Measurements from ENCODE around the gene SLC35A4. TPM values are rescaled to one million over a fixed set of nuclear protein-coding genes. Genes with fewer than 3 reads are reported as not detected.

SLC35A4 gene, protein sequence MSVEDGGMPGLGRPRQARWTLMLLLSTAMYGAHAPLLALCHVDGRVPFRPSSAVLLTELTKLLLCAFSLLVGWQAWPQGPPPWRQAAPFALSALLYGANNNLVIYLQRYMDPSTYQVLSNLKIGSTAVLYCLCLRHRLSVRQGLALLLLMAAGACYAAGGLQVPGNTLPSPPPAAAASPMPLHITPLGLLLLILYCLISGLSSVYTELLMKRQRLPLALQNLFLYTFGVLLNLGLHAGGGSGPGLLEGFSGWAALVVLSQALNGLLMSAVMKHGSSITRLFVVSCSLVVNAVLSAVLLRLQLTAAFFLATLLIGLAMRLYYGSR
- 3.7 TPM for total RNA-seq

DNA sequence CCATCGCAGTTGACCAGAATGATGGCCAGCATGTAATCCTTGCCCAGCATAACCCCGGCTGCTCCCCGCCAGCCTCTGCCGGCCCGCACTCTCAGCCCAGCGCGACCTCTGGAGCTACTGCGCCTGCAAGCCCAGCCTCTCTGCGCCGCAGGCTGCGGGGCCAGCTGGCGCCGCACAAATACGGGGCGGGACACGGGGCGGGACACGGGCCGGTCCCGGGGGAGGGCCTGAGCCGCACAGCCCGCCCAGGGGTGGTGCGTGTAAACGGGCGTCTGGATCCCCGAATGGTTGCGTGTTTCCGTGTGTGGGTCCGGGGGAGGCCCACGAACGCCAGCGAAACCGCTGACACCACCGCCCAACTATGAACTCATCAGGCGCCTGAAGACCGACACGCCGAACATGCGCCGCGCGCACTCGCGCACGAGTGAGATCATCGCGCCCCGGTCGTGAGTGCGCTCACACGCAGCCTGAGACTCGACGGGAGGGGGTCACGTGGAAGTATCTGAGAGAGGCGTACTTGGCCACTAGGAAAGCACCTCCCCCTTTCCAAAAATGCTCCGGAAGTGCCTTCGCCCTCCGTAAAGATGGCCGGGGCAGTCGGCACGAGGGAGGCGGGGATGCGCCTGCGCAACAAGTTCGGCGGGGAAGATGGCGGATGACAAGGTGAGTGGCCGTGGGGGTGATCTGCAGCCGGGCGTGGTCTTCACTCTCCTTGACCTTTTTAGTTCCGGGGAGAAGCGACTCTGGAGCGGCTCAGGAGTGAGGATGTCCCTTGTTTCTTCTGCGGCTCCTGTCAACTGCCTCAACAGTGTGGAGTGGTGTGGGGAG lies at the start of gene SLC35A4, which contains the start of gene APBB3:
Gene SLC35A4, plus strand, starts transcription at position 633 of the 828 bp plus-strand sequence. CDS start 2,342 bp downstream, outside the sequence.
Gene APBB3, minus strand, starts transcription at position 403 of the 828 bp plus-strand sequence. Its CDS starts 353 bp downstream, at position 50.
- peak; percentile 98 for DNase-seq

DNA sequence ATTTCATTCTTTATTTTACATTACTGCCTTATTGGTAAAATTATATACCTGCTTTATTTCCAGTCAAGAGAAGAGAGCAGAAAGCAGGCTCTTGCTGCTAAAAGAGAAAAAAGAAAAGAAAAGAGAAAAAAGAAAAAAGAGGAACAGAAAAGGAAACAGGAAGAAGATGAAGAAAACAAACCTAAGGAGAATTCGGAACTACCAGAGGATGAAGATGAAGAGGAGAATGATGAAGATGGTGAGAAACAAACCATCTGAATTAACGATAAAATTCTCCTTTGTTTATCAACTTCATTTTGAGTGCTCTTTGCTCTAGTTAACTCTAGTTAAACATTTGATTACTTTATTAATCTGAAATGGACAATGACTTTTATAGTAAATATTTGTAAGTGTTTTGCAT lies 40.6 kb upstream of the SLC35A4 start:
- DNase-seq, result no peak

DNA sequence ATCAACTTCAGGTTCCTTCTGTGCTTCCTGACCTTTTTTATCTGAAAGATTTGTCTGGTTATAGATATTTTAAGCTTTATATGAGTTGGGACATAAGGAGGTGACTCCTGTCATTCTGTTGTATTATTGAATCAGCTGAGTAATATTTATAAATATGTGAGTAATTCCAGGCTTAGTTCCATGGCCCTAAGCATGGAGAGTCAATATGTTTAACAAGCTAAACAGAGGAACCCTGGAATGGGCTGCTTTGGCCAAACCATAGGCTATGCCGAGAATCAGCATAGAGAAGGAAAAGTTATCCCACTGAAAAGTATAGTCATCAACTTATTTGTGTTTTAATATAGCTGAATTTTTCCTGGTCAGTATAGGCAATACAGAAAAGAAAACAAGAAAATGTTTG lies 24.4 kb upstream of the SLC35A4 start:
- DNase-seq, result no peak

DNA sequence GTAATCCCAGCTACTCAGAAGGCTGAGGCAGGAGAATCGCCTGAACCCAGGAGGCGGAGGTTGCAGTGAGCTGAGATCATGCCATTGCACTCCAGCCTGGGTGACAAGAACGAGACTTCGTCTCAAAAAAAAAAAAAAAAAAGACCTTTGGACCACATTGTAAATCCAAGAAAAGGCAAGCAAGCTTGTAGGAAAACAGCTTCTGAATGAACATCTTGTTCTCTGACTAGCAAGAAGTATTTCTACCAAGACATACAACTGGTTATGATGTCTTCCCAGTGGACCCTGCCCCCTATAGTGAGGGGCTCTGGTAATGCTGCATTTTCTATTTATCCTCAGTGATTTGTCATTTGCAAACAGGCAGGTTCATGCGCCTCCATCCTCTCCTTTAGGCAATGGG lies 21.7 kb upstream of the SLC35A4 start:
- DNase-seq, result no peak

DNA sequence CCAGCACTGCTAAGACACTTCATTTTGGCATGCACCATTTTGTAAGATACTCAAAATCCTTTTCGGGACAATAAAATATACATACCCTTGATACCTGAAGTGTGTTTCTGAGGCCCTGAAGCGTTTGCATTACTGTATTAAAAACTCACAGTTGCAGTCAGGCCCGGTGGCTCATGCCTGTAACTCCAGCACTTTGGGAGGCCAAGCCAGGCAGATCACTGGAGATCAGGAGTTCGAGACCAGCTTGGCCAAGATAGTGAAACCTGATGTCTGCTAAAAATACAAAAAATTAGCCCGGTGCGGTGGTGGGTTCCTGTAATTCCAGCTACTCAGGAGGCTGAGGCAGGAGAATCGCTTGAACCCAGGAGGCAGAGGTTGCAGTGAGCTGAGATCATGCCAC lies 19.6 kb upstream of the SLC35A4 start:
- no peak for DNase-seq

DNA sequence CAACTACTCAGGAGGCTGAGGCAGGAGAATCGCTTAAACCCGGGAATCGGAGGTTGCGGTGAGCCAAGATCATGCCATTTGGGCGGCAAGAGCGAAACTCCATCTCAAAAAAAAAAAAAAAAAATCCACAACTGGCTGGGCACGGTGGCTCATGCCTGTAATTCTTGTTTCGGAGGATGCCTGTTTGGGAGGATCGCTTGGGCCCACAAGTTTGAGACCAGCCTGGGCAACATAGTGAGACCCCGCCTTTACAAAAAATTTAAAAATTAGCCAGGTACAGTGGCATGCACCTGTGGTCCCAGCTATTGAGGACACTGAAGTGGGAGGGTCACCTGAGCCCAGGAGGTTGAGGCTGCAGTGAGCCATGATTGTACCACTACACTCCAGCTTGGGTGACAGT lies 19.0 kb upstream of the SLC35A4 start:
- DNase-seq, result no peak

DNA sequence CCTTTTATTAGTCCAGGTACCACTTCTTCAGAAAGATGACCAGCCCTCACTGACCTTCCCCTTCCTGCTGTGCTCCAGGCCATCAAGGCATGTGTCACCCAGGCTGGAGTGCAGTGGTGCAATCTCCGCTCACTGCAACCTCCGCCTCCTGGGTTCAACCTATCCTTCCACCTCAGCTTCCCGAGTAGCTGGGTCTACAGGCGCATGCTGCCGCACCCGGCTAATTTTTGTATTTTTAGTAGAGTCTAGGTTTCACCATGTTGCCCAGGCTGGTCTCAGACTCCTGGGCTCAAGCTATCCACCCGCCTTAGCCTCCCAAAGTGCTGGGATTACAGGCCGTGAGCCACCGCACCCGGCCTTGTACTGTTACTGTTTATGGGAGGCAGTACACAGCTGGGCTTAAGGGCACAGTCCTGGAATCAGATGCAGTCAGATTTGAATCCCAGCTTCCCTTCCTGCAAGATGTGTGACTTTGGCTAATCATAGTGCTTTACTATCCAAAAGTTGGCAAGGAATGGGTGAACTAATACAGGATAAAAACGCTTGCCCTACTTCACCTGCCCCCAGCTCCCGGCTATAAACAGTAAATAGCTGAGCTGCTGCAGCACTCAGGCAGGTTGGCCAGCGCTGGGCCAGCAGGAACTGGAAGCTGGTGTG lies 17.6 kb upstream of the SLC35A4 start:
- DNase-seq, result no peak

DNA sequence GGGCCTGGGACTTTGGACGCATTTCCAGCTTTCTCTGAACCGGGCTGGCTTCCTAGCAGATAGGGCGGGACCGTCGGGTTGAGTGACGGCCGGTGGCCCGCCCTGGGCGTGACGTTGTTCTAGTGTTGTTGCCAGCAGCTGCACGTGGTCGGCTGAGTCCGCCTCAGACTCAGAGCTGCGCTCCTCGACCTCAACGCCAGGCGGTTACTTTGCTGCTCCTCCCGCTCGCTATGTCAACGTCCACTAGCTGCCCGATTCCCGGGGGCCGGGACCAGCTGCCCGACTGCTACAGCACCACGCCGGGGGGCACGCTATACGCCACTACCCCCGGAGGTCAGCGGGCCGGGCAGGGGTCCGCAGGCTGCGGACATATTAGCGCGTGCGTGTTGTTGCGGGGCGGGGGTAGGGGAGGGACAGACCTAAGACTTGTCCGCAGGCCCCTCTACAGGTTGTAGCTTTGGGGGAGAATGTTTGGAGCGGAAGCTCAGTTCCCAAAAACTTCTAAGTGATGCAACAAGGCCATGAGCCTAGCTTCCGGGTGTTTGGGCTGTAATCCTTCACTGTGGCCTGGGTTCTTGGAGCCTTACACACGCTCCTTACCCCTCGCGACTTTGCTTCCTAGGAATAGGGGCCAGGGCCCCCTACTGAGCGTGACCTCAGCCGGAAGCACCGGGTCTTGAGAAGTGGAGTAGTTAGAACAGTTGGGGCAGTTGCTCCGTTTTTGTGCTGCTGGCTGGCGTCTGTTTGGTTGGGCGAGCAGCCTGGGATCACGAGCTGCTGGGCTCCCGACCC lies 16.9 kb upstream of the SLC35A4 start, which contains the start of gene EIF4EBP3:
Gene EIF4EBP3, plus strand, starts transcription at position 155 of the 792 bp plus-strand sequence. Its CDS starts 76 bp downstream, at position 231.
- DNase-seq, result peak; percentile 93

DNA sequence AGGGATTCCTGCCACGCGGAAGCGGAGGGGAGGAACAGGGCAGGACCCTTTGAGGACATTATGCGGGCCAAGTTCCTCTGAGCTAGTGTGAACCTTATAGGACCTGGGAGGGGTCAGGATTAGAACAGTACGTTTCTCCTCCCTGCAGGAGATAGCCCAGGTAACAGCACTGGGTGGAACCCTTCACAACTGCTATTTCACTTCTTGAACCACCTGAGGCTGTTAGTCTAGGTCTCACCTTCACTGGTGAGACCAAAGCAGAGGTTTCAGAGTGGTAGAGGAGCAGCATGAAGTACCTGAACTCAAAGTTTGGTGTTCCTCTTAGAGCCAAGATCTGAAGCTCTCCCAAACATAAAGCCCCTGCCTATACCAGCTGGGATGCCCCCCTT lies 16.3 kb upstream of the SLC35A4 start:
- DNase-seq, result no peak

DNA sequence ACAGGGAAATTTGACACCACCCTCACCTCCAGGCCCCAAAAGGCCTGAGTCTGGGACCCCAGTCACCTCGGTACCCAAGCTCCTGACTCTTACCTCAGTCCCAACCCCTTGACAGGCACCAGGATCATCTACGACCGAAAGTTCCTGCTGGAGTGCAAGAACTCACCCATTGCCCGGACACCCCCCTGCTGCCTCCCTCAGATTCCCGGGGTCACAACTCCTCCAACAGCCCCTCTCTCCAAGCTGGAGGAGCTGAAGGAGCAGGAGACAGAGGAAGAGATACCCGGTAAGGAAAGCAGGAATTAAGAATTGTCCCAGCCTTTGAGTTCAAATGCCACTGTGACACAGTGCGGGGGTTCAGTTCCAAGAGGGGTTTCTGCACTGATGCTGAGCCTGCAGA lies 15.8 kb upstream of the SLC35A4 start:
- no peak for DNase-seq

DNA sequence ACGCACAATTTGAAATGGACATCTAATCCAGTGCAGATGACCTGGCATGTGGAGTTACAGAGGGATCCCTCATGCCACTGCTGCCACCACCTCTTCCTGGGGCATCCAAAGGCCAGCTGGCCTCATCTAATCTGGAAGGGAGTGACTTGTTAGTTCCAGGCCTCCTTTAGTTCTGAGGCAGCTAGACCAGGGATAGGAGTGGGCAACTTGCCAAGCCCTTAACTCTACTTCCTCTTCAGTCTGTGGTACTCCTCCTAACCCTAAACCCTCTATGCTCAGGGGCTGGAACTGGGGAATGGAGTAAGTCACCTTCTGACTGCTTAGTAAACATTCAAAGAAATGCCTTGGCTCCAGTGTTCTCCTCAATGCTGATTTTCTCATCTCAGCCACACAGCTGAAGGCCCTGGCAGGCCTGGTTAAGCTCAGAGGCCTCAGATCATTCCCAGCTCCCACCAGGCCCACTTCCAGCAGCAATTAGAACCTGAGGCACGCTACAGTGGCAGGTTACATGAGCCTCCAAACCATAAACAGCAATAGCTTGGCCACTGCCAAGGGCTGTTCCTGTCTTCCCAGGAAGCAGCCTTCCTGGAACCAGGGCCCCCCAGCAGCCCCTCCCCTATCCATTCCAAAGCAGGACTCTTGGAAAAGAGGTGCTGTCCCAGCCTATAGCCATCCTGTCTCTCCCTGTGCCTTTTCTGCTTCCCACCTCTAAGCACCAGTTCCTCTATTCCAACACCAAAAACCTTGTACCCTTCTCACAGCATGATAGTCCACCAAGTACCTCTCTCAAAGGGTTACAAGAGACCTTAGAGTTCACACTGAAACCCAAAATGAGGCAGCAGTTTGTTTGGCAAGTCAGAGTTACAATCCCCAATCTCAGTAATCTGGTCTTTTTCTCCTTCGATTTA lies 15.1 kb upstream of the SLC35A4 start:
- no peak for DNase-seq

DNA sequence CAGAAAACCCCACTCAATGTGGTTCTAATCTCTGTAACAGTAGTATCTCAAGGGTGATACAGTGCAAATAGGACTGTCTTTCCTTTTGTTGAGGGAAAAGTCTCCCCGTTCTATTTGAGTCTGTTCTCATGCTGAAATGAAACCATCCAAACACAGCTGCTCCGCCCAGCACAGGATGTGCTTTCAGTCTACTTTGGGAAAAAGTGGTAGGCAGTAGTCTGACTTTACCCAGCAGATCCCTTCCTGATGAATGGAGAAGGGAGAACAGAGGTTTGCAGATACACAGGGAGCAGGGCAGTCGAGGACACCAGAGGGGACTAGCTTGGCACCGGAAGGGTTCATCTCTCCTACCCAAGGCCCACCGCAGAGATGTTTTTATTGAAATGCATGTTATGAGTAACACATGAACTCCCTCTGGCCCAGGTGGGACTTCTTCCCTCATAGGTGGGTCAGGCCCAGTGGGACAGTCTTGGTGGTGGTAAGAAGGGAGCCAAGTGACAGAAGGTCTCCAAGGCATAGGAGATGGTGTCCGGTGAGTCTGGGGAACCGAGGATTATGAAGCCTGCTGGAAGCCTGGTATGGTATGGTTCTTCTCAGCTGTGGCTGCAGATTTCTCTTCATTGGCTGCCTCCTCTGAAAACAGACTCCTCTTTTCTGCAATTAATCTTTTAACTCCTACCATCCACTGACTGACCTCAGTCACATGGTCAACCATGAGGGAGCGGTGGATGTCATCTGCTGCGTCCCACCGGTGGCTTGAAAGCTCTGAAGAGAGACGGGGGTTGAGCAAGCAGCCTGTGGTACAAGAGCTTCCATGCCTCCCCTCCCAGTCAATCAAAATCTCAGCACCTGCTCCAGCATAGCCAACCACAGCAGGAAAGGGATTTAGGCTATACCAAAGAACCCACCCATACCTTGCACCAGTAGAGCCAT lies 14.2 kb upstream of the SLC35A4 start:
- no peak for DNase-seq

DNA sequence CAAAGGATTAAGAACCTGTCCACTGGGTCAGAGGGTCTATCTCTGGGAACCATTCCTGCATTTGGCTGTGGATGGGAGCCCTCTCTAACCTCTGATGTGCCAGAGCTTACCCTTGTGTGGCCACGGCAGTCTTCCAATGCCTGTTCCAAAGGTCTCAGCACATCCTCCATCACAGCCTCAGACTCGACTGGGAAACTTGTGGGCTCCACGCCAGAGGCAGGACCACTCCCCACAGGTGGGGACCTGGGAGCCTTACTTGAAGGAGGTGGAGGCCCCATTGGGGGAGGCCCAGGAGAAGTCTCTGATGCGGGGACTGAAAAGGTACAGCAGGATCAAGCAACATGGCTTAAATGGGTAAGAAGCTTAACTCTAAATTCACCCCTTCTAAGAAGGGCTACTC lies 12.8 kb upstream of the SLC35A4 start:
- DNase-seq, result no peak

DNA sequence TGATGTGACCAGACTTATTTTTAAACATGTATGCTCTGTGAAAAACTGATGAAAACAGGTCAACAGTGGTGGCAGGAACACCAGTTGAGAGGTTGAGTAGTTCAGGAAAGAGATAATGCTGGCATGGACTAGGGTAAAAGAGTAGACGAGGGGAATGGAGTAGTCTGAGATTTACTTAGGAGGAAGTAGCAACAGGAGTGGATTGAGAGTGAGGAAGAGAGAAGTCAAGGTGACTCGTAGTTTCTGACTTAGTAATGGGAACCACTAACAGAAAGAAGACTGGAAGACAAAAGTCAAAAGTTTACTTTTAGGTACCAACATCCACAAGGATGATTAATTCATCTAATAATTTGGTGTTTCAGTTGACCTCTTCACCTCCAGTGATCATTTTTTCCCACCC lies 11.0 kb upstream of the SLC35A4 start:
- DNase-seq, result no peak

DNA sequence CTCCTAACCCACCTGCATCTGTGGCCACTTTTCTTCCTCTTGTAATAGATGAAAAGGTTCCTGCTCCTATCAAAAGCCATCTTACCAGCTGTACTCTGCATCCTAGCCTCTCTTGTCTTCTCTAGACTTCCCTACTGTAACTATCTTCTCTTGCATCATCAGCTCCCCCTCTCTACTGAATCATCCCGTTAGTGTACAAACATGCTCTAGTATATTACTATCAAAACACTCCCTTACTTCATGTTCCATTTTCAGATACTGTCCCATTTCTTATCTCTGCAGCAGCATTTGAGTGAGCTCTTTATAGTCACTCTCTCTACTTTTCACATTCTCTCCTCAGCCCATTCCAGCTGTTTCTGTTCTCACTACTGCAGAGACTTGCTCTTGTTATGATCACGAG lies 10.2 kb upstream of the SLC35A4 start:
- DNase-seq, result no peak

DNA sequence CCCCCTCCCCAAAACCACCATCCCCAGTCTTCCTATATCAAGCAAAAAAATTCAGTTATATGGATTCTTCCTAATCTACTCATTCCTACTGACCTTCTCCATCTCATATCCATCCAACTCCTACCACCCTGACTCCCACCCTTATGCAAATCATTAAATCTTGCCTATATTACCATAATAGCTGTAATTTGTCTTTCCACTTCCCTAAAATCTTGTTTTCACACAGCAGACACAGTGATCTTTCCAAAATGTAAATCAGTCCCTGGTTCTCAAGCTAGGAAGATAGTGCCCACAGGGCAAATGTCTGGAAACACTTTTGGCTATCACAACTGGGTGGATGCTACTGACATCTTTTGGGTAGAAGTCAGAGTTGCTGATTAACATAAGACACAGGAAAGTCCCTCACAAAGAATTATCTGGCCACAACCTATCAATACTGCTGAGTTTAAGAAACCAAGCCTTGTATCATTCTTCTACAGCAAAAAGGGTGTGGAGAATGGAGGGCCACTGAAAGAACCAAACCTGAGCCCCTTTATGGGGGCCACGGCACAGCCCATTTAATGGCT lies 8.8 kb upstream of the SLC35A4 start:
- no peak for DNase-seq

DNA sequence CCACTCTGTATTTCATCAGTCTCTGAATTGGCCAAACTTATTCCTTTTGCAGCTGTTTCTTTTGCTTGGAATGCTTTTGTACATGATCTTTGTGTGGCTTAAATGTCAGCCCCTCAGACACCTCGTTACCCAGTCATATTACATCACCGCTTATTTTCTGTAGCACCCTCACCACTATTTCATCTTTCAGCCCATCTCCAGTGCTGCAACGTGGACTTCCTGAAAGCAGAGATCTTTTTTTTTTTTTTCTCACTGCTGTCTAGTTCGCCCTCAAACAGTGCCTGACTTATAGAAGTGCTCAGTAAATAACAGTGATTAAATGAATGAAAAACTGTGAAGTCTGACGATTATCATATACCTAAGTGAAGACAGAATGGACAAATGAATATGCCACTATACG lies 8.2 kb upstream of the SLC35A4 start:
- no peak for DNase-seq

DNA sequence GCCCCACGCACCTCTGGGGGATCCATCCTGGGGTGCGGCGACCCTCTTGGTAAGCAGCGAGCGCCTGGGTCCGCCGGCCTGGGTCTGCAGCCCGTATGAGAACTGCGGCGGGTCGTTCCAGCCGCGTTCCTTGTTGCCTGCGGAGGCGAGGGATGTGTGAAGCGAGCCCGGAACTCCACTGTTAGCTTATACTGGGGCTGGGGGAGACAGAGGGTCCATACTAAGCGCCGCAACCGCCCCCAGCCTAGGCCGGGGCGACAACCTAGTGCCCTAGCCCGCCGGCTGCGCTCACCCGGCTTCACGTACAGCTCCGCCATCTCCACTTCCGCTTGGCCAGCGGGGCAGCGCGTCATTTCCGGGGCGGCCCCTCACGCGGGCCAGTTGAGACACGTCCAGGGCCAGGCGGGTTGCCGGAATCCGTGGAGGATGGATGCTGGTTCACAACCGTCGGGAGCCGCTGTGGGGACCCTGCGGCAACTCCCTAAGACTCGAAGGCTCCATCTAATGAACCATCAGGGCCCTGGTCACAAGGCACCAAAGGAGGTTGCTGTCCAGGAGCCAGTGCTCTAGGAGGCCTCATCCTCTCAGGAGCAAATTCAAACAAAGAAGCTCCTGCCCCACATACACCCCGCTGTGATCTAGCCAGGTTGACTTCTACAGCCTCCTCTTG lies 7.4 kb upstream of the SLC35A4 start, which contains the start of gene SRA1:
Gene SRA1, minus strand, starts transcription at position 338 of the 670 bp plus-strand sequence. Its CDS starts 21 bp downstream, at position 317.
- DNase-seq, result peak; percentile 88

DNA sequence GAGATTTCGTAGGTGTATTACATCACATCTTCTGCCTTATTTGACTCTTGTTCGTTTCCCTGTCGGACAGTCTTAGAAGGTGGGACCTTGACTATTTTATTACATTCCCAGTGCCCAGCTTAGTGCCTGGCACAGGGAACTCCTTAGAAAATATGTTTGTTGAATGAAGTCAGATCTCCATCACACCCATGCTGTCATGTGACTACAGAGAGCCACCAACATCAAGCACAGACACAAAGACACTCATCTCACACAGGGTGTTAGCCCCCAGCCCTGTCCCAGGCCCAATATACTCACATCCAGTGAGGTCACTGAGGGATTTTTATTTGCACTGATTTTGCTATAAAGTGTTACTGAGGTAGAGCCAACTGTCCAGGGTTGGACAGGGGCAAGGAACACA lies 6.7 kb upstream of the SLC35A4 start:
- DNase-seq, result no peak

Measured in occipital lobe (tissue), 2 donors.